Loucy (cell line): Measurements from ENCODE around the gene CXCR6.

ENCODE experiments used
- CTCF ChIP-seq: fragments of 200-600 bp; sonication (generic); conservative IDR thresholded peaks from 2 replicates; pipeline ENCODE4 v1.5.1; 2014; ENCODE audit warnings: mild to moderate bottlenecking, antibody characterized with exemption, low read length
- EZH2phosphoT487 ChIP-seq: fragments of 200-600 bp; IDR thresholded peaks from 2 replicates; pipeline ENCODE4 v1.6.1; 2018; ENCODE audit warnings: antibody characterized with exemption, mild to moderate bottlenecking, moderate library complexity, borderline replicate concordance

GRCh38 chr3:45917146-45917898 lies 25.9 kb upstream of the CXCR6 start:
- TF ChIP-seq CTCF (no peak), EZH2phosphoT487 (no peak)
